HepG2 (cell line): ENCODE data around the gene ASPHD1. TPM values are rescaled to one million over a fixed set of nuclear protein-coding genes. Genes with fewer than 3 reads are reported as not detected.
A peak's percentile ranks its signal among the peaks of the same experiment; 100 is the strongest.

Source experiments
- ATAC-seq: fragments of 200-7000 bp; cut with Tn5 transposase; 3 replicates; pipeline ENCODE4 v1.9.1; 2020; ENCODE audit warnings: mild to moderate bottlenecking, moderate library complexity
- BruUV-seq: library from RNA; stranded (reverse); fragments of 400-500 nt; replicated peaks from 2 replicates; lab custom pipeline; 2021; lab: Mats Ljungman, UMichigan
- CTCF ChIA-PET: fragments of 300-600 bp; formaldehyde crosslinking; extraction: SDS; loops from one replicate; lab custom pipeline; 2021; ENCODE audit warnings: low total read pairs, inconsistent platforms, low intra/inter-chr PET ratio; lab: Yijun Ruan, JAX
- POLR2A ChIA-PET: fragments of 350-600 bp; sonication (Branson Sonifier 250); formaldehyde crosslinking; loops from one replicate; lab custom pipeline; 2020; ENCODE audit warnings: antibody characterized with exemption, inconsistent platforms; lab: Yijun Ruan, JAX
- DNase-seq: peaks from one replicate; pipeline ENCODE4 v3.0.0-alpha.2; 2015; ENCODE audit warnings: low spot score
- FAIRE-seq: peaks from 3 replicates; lab custom pipeline; 2011; peaks lifted over from hg19 to GRCh38; lab: Jason Lieb, UNC
- H2AFZ ChIP-seq: one replicate; pipeline ENCODE4 v1.6.1; 2011; ENCODE audit warnings: low read length, inconsistent platforms
- H3K27ac ChIP-seq: fragments of 300-600 bp; 3 replicates; pipeline ENCODE4 v1.8.0; 2011; ENCODE audit warnings: mixed run types, mild to moderate bottlenecking, mixed read lengths, low read length, inconsistent platforms; ENCODE audit not compliant: insufficient read depth; ENCODE audit errors: extremely low read length
- H3K27me3 ChIP-seq, 2 experiments: fragments of 200-600 bp in 1 of 2; 2 replicates in 1 of 2; 3 replicates in 1 of 2; pipeline versions ENCODE4 v1.6.0 to v1.8.0; 2011; ENCODE audit warnings: low read length in 2 of 2, mild to moderate bottlenecking in 2 of 2, moderate library complexity in 2 of 2, inconsistent platforms in 1 of 2; ENCODE audit not compliant: insufficient read depth in 2 of 2, control insufficient read depth in 1 of 2
- H3K36me3 ChIP-seq, 2 experiments: fragments of 200-600 bp in 1 of 2; replicated peaks in 1 of 2; 2 replicates in 1 of 2; 3 replicates in 1 of 2; pipeline versions ENCODE4 v1.5.1 to v1.8.0; 2011; ENCODE audit warnings: low read length in 2 of 2, inconsistent platforms in 1 of 2; ENCODE audit not compliant: insufficient read depth in 2 of 2, control insufficient read depth in 1 of 2
- H3K4me1 ChIP-seq: 2 replicates; pipeline ENCODE4 v1.5.1; 2012; ENCODE audit warnings: low read length, inconsistent platforms; ENCODE audit not compliant: insufficient read depth
- H3K4me2 ChIP-seq: 2 replicates; pipeline ENCODE4 v1.6.0; 2011; ENCODE audit warnings: low read depth, low read length, inconsistent platforms
- H3K4me3 ChIP-seq, 3 experiments: fragments of 200-600 bp in 1 of 3; sonication (generic), shearing (Covaris generic) in 1 of 3; replicated peaks in 1 of 3; 2 replicates each; pipeline ENCODE4 v1.5.1; 2011 to 2016; ENCODE audit warnings: low read length in 3 of 3, inconsistent platforms in 2 of 3, low read depth in 2 of 3, mild to moderate bottlenecking in 2 of 3, control low read depth in 1 of 3, mixed read lengths in 1 of 3; ENCODE audit not compliant: insufficient read depth in 1 of 3
- H3K79me2 ChIP-seq: one replicate; pipeline ENCODE4 v1.6.1; 2011; ENCODE audit warnings: low read length, inconsistent platforms; ENCODE audit not compliant: insufficient read depth
- H3K9ac ChIP-seq: 2 replicates; pipeline ENCODE4 v1.6.0; 2011; ENCODE audit warnings: mild to moderate bottlenecking, low read depth, low read length, inconsistent platforms; ENCODE audit not compliant: insufficient read depth
- H3K9me3 ChIP-seq: 2 replicates; pipeline ENCODE4 v1.5.1; 2012; ENCODE audit warnings: mild to moderate bottlenecking, low read length
- H4K20me1 ChIP-seq: 2 replicates; pipeline ENCODE4 v1.6.0; 2011; ENCODE audit warnings: inconsistent platforms, mild to moderate bottlenecking, low read length, moderate library complexity; ENCODE audit not compliant: insufficient read depth
- ARHGAP35 ChIP-seq: sonication (generic); formaldehyde crosslinking; IDR thresholded peaks from 2 replicates; pipeline ENCODE4 v1.9.0; 2022; ENCODE audit warnings: mild to moderate bottlenecking, inconsistent platforms, moderate library complexity, missing genetic modification reagents, borderline replicate concordance
- BCL6 ChIP-seq: IDR thresholded peaks from 2 replicates; pipeline ENCODE4 v1.6.1; 2016; ENCODE audit warnings: missing genetic modification reagents, missing compliant biosample characterization
- BHLHE40 ChIP-seq: IDR thresholded peaks from 2 replicates; pipeline ENCODE4 v1.6.1; 2011; ENCODE audit warnings: low read length, improper control_type of control experiment
- CBX2 ChIP-seq, 2 experiments: fragments of 200-600 bp in 1 of 2; sonication (generic); formaldehyde crosslinking in 1 of 2; IDR thresholded peaks; 2 replicates each; pipeline versions ENCODE4 v1.7.0 to v1.8.1; 2018 to 2022; ENCODE audit warnings: low read depth in 2 of 2, low read length in 1 of 2, mild to moderate bottlenecking in 1 of 2, missing genetic modification reagents in 1 of 2
- FOXJ3 ChIP-seq: sonication (generic); formaldehyde crosslinking; IDR thresholded peaks from 2 replicates; pipeline ENCODE4 v1.4.0; 2020; ENCODE audit warnings: missing genetic modification reagents, mild to moderate bottlenecking, borderline replicate concordance
- HNF4A ChIP-seq: sonication (generic); formaldehyde crosslinking; IDR thresholded peaks from 2 replicates; pipeline ENCODE4 v1.4.0; 2020; ENCODE audit warnings: missing genetic modification reagents
- HNRNPK ChIP-seq: fragments of 200-400 bp; formaldehyde crosslinking; IDR thresholded peaks from 2 replicates; pipeline ENCODE4 v1.6.1; 2018; ENCODE audit warnings: low read length, low read depth, moderate library complexity, mild to moderate bottlenecking; ENCODE audit not compliant: poor library complexity, severe bottlenecking
- HNRNPL ChIP-seq: fragments of 200-400 bp; formaldehyde crosslinking; IDR thresholded peaks from 2 replicates; pipeline ENCODE4 v1.6.1; 2017; ENCODE audit warnings: mild to moderate bottlenecking, low read depth, low read length
- KDM5B ChIP-seq: sonication (generic); formaldehyde crosslinking; IDR thresholded peaks from 2 replicates; pipeline ENCODE4 v1.4.0; 2020; ENCODE audit warnings: missing genetic modification reagents, mild to moderate bottlenecking, borderline replicate concordance
- MIXL1 ChIP-seq: IDR thresholded peaks from 2 replicates; pipeline ENCODE4 v1.6.1; 2016
- MYNN ChIP-seq: sonication (generic); formaldehyde crosslinking; IDR thresholded peaks from 2 replicates; pipeline ENCODE4 v1.4.0; 2020; ENCODE audit warnings: mild to moderate bottlenecking, low read depth, missing genetic modification reagents
- RBAK ChIP-seq: sonication (generic); formaldehyde crosslinking; IDR thresholded peaks from 2 replicates; pipeline ENCODE4 v1.5.1; 2020; ENCODE audit warnings: mild to moderate bottlenecking, missing genetic modification reagents
- RBFOX2 ChIP-seq: fragments of 200-400 bp; formaldehyde crosslinking; IDR thresholded peaks from 2 replicates; pipeline ENCODE4 v1.6.1; 2017; ENCODE audit warnings: low read depth, mild to moderate bottlenecking, low read length
- SNAI1 ChIP-seq: sonication (generic); formaldehyde crosslinking; IDR thresholded peaks from 2 replicates; pipeline ENCODE4 v1.5.0; 2020; ENCODE audit warnings: mild to moderate bottlenecking, missing genetic modification reagents, borderline replicate concordance
- SPEN ChIP-seq: sonication (generic); formaldehyde crosslinking; IDR thresholded peaks from 2 replicates; pipeline ENCODE4 v1.5.1; 2020; ENCODE audit warnings: low read depth, mild to moderate bottlenecking, missing genetic modification reagents
- TGIF2 ChIP-seq: IDR thresholded peaks from 2 replicates; pipeline ENCODE4 v1.6.1; 2016; ENCODE audit warnings: control low read depth, missing compliant biosample characterization
- ZC3H13 ChIP-seq: sonication (generic); formaldehyde crosslinking; IDR thresholded peaks from 2 replicates; pipeline ENCODE4 v1.8.1; 2023; ENCODE audit warnings: mild to moderate bottlenecking, missing genetic modification reagents, moderate library complexity
- ZNF232 ChIP-seq: sonication (generic); formaldehyde crosslinking; IDR thresholded peaks from 2 replicates; pipeline ENCODE4 v1.4.0; 2020; ENCODE audit warnings: missing genetic modification reagents, borderline replicate concordance
- ZNF326 ChIP-seq: sonication (generic); formaldehyde crosslinking; IDR thresholded peaks from 2 replicates; pipeline ENCODE4 v1.4.0; 2020; ENCODE audit warnings: missing genetic modification reagents, borderline replicate concordance
- ZNF557 ChIP-seq: sonication (generic); formaldehyde crosslinking; IDR thresholded peaks from 2 replicates; pipeline ENCODE4 v1.4.0; 2020; ENCODE audit warnings: missing genetic modification reagents
- ZSCAN21 ChIP-seq: sonication (generic); formaldehyde crosslinking; IDR thresholded peaks from 2 replicates; pipeline ENCODE4 v1.8.0; 2022; ENCODE audit warnings: mild to moderate bottlenecking, missing genetic modification reagents, moderate library complexity, borderline replicate concordance
- WGBS: methylation state at CpG from one replicate; pipeline ENCODE4 v1.1.6; 2017; ENCODE audit warnings: low lambda C conversion rate; 5-methylcytosine and 5-hydroxymethylcytosine counted together
- in situ Hi-C: cut with HindIII; loops from 2 replicates; pipeline ENCODE4 v1.10.0; 2017; ENCODE audit warnings: low pct_unique_long_range_greater_than_20kb; ENCODE audit not compliant: extremely low pct_ligation_motif_present
- intact Hi-C: fragments of 100-400 bp; cut with micrococcal nuclease; formaldehyde crosslinking; loops from one replicate; pipeline ENCODE4 v1.10.0; 2022; ENCODE audit not compliant: unreplicated experiment
- polyA plus RNA-seq, 8 experiments: library from polyadenylated mRNA; depleted of rRNA in 3 of 8; stranded (reverse) in 7 of 8; unstranded in 1 of 8; fragments of >200 nt; fragmentation: Illumina TruSeq in 4 of 8; extraction: Trizol in 4 of 8; gene quantifications; 2 replicates each; pipeline versions ENCODE4 v1.2.1 to v1.2.3, GENCODE V29; 2011 to 2016; ENCODE audit warnings: low read depth in 4 of 8, missing spikeins in 1 of 8, mixed read lengths in 1 of 8; ENCODE audit not compliant: insufficient read depth in 1 of 8
- total RNA-seq, 5 experiments: library from RNA; depleted of rRNA; stranded (reverse); fragments of >200 nt; fragmentation: Illumina TruSeq; extraction: Trizol; gene quantifications; 2 replicates each; pipeline ENCODE4 v1.2.3, GENCODE V29; 2016; ENCODE audit warnings: low read depth in 1 of 5
- TF ChIP-seq, protein P1 (sequence below): sonication (generic); formaldehyde crosslinking; IDR thresholded peaks from 2 replicates; pipeline ENCODE4 v1.5.0; 2020; ENCODE audit warnings: missing genetic modification reagents, mild to moderate bottlenecking, borderline replicate concordance
- TF ChIP-seq, protein P2 (sequence below): IDR thresholded peaks from 2 replicates; pipeline ENCODE4 v1.6.1; 2016; ENCODE audit warnings: control low read depth

ASPHD1 gene
- total and polyA plus RNA-seq, 2 of the 13 experiments (the other 11 are each of a cell fraction or from before 2014, with no cell fraction given), result 13.1 to 19.7 TPM

DNA sequence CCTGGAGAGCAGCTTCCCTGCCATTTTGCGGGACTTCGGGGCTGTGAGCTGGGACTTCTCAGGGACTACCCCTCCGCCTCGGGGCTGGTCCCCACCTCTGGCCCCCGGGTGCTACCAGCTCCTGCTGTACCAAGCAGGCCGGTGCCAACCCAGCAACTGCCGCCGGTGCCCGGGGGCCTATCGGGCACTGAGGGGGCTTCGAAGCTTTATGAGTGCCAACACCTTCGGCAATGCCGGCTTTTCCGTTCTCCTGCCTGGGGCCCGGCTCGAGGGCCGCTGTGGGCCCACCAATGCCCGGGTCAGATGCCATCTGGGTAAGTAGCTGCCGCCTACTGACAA, 1.3 kb downstream of the ASPHD1 start:
- peaks cover 5% of the 10 kb centered on the region; the same call in 1 of the 2 replicates for H4K20me1 ChIP-seq
- intact Hi-C loops, result loop anchor here (2.0 to 5.0 kb wide), 2 partner anchors 39 to 61 kb away; partner anchors contain the start of genes CDIPT and TMEM219
- H3K4me2 ChIP-seq, result peak overlapping the region; percentile 99
- peaks cover 45% of the 10 kb centered on the region for H3K4me1 ChIP-seq
- peaks cover 1 to 10% of the 10 kb centered on the region in 2 experiments; a peak in 2 of 5 replicates for H3K36me3 ChIP-seq
- H3K27ac ChIP-seq, result peak overlapping the region; percentile 71
- in situ Hi-C loops, result no loop called here
- DNase-seq (no peak), FAIRE-seq (no peak), ATAC-seq (peak; percentile 0; the same call in 1 of the 3 replicates)
- H3K9ac ChIP-seq, result peak overlapping the region; percentile 83
- 42% methylated on average over 16 of the region's 19 CpGs for WGBS
- peaks cover 19% of the 10 kb centered on the region for H3K79me2 ChIP-seq
- no peaks in the 10 kb centered on the region; a peak in 1 of 5 replicates for H3K27me3 ChIP-seq
- H3K9me3 ChIP-seq, result no peaks in the 10 kb centered on the region
- peak overlapping the region; percentile 84 to 99 (median 86) for H3K4me3 ChIP-seq
- no peak overlapping the region for H2AFZ ChIP-seq
- POLR2A ChIA-PET, result interaction anchor here (0.5 to 3.8 kb wide), 15 partner anchors 10 to 887 kb away, joined by 3 to 68 read pairs (median 14); partner anchors contain the start of genes CDIPT, KCTD13, PAGR1 and TAOK2
- CTCF ChIA-PET, result no interaction called here
- no TSS peak for BruUV-seq
- TF ChIP-seq BHLHE40 (no peak), ZNF326 (CRISPR knock-in tag) (no peak), SNAI1 (peak; percentile 5; the same call in 1 of the 2 replicates), MYNN (no peak), BCL6 (CRISPR knock-in tag) (no peak), KDM5B (CRISPR knock-in tag) (no peak), ZC3H13 (CRISPR knock-in tag) (no peak), SPEN (0 out of 2 replicates have a peak, but pooled peaks have one; percentile 10), ZNF557 (CRISPR knock-in tag) (no peak), RBAK (CRISPR knock-in tag) (no peak), ZNF232 (no peak), FOXJ3 (CRISPR knock-in tag) (no peak), HNRNPK (no peak), HNRNPL (peak; percentile 96), MIXL1 (no peak), RBFOX2 (peak; percentile 21; the same call in 1 of the 2 replicates), HNF4A (CRISPR knock-in tag) (no peak), CBX2 (IDR thresholded peaks at IDR 0.05; ENCODE audit: low read depth, low read length) (no peak), CBX2 (CRISPR knock-in tag; IDR thresholded peaks at IDR 0.05; ENCODE audit: low read depth) (no peak), TGIF2 (CRISPR knock-in tag) (no peak), ARHGAP35 (CRISPR knock-in tag) (0 out of 2 replicates have a peak, but pooled peaks have one; percentile 6), ZSCAN21 (CRISPR knock-in tag) (no peak)
- TF ChIP-seq, protein P1, sequence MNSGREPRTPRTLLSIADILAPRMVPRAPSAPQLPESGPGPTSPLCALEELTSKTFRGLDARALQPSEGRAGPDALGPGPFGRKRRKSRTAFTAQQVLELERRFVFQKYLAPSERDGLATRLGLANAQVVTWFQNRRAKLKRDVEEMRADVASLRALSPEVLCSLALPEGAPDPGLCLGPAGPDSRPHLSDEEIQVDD, result no peak
- TF ChIP-seq, protein P2, sequence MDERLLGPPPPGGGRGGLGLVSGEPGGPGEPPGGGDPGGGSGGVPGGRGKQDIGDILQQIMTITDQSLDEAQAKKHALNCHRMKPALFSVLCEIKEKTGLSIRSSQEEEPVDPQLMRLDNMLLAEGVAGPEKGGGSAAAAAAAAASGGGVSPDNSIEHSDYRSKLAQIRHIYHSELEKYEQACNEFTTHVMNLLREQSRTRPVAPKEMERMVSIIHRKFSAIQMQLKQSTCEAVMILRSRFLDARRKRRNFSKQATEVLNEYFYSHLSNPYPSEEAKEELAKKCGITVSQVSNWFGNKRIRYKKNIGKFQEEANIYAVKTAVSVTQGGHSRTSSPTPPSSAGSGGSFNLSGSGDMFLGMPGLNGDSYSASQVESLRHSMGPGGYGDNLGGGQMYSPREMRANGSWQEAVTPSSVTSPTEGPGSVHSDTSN (CRISPR knock-in tag), result no peak
